ENCODE results near the gene COL9A1.
A peak's percentile ranks its signal among the peaks of the same experiment; 100 is the strongest.

Gene COL9A1

DNA sequence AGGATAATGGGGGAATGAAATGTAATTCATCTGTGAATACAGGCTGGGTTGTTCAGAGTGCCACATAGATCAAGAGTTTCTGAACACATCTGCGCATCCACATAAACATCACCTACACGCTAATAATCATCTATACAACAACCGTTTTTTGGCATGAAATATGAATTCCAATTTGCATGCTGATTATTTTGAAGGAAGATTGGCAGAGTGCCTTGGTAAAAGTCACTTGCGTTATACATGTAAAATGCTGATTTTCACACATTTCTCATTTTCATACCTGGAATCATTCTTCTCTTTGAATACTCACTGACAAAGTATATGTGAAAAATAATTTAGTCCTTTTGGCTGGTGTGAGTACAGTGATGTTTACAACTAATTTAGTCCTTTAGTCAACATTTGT, 17.7 kb downstream of the COL9A1 start:
- peak; percentile 10 for DNase-seq

DNA sequence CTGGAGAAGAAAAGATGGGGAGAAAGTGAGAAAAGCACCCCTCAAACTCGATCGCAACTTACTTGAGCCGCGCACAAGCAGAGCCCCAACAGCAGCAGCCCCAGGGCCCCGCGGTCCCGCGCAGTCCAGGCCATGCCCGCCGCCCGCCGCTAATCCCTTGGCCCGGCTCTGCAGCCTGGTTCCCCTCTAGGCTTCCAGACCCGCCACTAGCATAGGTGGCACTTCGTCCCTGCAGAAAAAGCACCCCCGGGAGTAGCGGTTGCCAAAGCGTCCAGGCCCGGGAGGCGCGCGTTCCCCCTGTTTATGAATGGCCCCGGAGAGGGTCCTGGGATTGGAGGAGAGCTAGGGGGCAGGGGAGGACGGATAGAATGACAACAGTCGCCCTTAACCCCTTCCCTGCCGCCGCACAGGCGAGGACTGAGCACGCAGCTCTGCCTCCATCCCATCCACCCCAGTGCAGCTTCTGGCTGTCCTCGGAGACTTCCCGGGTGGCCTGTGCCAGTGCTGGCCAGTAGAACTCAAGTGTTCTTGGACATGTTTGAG, 19.9 kb downstream of the COL9A1 start:
- DNase-seq = no peak

DNA sequence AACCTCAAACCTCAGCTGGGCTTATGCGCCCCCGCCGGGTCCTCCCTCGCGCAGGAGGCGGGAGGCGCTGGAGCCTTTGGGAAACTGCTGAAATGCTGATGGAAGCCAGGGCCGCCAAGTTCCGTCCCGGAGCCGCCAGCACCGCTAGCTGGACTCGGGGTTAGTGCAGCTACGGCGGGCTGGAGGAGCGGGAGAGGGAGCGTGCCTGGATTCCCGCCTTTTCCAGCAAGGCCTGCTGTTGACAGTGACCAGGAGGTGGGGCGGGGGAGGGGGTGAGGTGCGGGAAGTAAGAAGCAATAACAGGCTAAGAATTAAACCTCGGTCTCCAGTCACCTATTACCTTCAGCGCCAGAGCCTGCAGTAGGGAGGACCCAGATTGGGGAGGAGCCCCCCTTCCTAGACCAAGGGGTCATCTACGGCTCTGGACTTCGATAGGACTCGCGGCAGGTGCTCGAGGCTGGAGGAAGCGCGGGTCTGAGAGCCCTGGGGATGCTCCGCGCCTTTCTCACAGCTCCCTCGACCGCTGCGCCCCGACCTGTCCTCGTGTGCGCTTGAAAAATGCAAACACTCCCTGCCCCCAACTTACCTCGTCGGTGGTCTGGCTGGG, 20.5 kb downstream of the COL9A1 start:
- no peak for DNase-seq

DNA sequence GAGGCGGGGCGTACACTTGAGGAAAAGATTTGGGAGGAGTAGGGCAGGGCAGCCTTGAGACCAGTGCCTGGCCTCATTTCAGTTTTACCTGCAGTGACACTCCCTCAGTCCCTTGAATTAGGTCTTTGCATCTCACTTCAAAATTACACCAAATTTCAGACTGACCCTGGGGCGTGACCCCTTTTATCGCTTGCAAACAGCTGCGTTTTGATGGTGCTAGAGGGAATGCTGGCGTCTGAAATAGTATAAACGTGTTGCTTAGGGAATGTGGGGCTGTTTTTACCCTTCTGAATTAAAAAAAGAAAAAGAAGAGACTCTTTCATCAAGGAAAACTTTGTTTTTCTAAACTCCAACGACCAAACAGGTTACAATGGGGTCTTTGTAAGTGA, 21.0 kb downstream of the COL9A1 start:
- no peak for DNase-seq

DNA sequence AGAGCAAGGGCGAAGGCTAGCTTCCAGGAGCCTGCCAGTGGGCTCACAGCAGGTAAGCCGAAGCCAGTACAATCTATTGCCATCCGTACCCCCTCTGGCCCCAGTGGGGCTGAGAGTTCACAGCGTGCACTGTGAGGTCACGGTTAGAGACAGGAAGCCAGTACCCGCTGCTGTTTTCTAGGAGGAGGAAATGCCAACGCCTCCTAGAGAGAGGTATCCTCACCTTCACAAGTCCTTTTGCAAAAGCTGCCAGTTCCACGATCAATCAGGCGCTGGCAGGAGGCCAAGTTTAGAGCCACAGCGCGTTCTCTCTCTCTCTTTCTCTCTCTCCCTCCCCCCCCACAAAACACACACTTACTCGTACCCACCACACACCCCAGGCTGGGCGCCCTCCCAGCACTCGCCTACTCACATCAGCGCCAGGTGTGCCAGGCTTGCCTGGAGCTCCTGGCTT, 22.5 kb downstream of the COL9A1 start:
- DNase-seq = peak; percentile 93

DNA sequence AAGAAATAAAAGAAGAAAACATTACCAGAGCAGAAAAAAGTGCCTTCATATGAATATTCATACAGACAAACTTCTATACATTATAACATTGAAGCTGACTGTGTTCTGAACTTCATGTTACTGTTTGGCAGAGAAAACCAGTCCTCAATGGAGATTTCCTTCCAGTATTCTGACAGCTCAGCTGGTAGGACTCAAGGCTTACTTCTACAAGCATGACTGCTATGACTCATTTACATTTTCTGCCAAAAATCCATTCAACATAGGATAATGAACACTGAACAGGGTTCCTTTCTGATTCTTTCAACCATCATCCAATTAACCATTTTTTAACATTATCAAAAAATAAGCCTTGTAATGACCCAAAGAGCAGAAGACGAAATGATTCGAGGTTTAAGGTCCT, 25.4 kb downstream of the COL9A1 start:
- DNase-seq = no peak

DNA sequence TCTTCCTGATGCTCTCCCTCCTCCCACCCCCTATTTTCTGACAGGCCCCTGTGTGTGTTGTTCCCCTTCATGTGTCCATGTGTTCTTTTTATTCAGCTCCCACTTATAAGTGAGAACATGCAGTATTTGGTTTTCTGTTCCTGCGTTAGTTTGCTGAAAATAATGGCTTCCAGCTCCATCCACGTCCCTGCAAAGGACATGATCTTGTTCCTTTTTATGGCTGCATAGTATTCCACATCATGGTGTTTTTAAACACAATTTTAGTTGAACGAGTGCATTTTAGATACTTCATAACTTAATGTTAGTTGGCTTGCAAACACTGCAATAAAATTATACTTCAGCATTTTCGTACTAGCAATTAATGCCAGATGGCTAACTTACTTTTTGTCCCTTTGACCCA, 28.5 kb downstream of the COL9A1 start:
- no peak for DNase-seq

DNA sequence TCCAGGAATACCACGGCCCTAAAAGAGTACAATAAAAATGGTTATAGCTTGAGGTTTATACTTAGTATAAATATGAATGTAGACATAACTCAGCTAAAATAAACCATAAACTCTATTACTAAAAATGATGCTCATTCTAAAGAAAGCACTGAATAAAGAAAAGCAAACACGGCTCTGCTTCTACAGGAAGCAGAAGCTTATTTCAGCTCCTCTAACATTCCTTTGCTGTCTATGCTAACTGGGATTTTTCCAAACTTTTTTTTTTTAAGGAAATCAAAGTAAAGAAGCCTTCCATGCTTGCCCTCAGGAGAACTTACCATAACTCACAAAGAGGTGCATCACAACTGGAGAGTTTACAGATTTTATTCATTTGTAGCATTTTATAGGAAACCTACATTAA, 30.8 kb downstream of the COL9A1 start:
- no peak for DNase-seq

DNA sequence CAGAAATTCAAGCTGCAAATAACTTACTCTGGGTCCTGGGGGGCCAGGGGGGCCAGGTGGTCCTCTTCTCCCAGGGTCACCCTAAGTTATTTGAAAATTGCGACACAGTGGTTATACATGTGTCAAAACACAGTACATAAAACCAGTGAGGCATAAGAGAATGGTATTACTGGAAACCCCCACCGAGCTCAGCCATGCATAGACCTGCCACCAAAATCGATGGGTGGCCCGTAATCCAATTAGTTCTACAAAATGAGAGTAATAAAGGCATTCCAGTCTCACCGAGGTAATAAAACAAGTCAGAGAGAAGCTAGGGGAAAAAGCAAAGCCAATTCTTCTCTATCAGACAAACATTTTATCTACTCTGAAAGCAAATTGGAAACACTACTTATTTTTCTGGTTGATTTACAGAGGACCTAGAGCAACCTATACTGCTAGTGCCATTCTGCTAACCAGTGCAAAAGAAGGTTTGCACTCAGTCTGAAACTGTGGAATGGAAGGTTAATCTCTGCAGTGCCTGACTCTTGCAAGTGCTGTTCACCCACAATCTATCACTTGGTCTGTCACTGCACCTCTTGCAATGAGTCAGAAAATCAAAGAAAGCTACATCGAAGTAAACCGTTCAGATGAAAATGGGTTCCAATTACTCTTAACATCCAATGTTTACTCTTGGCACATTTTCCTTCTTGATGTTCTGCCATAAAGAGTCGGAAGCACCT, 32.4 kb downstream of the COL9A1 start:
- DNase-seq = peak; percentile 14

DNA sequence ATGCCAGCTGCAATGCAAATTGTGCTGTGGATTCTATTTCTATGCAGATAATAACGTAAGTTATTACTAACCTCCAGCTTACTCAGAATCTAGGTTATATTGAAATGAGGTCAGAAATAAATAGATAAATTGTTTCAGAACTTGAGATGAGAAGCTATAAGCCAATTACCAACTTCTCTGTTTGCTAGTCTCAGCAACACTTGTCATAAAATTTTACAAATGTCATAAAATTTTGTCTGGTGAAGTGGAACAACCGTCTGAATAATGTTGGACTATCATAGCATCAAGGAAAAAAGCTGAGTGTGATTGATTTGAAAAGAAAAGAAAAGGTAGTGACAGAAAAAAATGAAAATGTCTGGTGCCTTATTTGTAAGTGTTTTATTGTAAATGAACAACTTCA, 36.7 kb downstream of the COL9A1 start:
- no peak for DNase-seq

DNA sequence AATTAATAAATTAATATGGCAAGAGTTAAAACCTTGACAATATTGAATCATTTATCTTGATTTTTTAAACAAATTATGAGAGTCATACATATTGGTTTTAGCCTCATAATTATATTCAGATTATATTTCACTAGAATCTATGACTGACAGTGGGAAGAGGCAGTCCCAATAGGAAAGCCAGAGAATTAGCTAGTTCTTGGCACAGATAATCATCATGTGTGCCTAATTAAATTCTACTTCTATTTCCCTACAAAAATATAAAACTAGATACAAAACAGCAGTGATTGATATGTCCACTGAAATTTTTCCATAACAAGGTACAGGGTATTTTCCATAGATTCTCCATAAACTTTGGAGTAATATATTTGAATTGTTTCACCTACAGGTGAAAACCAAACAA, 38.6 kb downstream of the COL9A1 start:
- DNase-seq = no peak

DNA sequence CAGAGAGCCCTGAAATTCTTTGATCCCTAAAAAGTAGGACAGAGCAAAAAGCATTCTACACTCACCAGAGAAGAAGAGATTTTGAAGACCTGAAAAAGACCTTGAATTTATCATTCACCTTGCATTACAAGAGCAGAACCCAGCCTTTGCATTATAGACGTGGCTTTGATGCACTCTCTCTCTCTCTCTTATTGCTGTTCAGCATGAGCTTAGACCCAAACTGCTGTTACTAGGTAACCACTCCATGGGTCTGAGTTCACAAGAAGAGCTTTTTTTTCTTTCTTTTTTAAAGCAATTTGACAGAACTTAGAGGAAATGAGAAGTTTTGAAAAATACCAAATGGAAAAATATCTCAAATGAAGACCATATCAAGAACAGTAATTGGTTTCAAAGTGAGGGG, 44.4 kb downstream of the COL9A1 start:
- no peak for DNase-seq

DNA sequence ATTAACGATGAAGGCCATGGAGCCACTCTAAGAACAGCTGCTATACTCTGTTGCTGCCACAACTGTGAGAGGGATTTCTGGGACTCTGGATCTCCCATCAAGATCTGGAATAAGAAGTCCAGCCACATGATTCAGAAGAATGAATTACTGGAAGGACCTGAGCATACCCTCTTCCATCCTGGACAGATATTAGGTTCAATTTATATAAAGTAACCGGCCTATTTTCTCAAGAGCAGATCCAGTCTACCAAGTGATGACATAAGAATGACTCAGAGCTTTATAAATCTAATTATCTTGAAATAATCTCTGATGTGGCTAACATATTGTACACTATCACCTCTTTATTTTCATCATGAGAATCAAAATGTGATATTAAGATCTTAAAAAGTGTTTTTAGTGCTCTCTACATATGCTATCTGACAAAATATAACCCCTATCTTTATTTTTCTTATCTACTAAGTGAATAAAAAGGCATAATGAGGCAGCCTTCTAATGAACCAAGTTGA, 45.1 kb downstream of the COL9A1 start:
- DNase-seq = no peak

DNA sequence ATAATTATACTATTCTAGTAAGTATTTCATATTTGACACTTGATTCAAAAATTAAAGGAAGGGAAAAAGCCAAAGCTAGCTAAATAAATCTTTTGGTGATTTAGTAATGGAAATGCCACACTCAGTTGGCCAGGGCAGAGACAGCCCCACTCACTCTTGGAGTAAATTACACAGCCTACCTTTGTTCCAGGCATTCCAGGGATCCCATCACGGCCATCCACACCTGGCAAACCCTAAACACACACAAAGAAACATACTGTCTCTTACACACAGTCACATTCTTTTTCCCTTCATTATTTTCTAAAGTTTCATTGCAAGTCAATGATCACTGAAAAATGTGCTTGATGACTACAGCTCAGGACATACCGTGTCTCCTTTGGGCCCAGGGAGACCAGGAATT, 48.1 kb downstream of the COL9A1 start:
- no peak for DNase-seq

DNA sequence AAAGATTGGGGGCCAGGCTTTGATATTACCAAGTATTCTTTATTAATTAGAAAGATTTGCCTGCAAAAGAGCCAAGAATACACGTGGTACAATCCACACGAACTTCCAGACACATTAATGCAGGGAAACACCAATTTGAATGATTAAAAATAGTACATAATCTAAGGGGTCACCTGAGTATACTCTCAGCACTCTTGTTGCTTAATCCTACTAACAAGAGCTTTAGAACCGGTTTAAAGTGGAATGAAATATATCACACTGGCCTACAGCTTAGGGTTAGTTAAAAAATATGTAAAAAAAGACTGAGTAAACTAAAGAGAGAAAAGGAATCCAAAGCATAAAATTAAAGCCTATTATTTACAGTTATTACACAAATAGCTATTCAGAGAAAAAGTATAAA, 49.0 kb downstream of the COL9A1 start:
- no peak for DNase-seq

DNA sequence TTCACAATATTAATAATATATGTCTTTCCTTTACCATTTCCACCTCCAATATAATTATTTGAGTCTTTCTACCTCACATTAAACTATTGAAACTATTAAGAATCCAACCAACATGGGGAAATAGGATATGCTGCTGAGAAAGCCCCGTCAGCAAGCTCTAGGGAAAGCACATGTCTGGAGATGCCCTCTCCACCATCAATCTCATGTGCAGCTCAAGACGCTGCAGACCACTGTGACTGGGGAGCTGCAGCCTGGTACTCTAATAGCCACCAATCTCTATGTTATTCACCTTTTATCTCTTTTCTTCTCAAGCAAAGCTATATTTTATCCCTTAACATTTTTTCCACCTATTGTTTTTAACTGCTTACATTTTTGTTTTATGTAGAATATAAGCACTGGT, 50.3 kb downstream of the COL9A1 start:
- no peak for DNase-seq

DNA sequence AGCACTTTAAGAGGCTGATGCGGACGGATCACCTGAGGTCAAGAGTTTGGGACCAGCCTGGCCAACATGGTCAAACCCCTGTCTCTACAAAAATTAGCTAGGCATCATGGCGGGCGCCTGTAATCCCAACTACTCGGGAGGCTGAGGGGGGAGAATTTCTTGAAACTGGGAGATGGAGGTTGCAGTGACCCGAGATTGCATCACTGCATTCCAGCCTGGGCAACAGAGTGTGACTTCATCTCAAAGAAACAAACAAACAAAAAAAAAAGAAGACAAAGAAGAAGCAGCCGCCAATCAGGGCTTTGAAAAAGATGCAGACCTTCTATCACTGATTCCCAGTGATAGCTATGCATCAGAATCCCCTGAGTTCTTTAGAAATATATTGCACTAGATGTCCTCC, 56.8 kb downstream of the COL9A1 start:
- DNase-seq = no peak

DNA sequence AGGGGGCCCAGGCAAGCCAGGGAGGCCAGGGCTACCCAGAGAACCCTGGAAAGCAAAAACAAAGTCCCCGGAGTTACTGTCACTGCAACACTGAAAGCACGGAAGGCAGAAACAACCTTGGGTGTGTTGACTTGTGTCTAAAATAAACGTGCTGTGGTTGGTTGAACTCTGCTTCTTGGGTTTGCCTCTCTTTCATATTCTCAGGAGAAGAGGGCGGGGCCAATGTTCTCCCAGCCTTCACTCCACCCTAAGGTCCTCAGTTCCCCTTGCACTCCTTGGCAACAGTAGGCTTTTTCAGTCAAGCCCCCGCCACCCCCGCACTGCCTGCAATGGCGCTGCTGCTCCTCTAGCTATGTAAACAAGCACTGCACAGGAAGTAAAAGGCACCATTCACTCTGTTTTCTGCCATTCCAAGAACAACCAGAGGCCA, 60.9 kb downstream of the COL9A1 start:
- DNase-seq = no peak

DNA sequence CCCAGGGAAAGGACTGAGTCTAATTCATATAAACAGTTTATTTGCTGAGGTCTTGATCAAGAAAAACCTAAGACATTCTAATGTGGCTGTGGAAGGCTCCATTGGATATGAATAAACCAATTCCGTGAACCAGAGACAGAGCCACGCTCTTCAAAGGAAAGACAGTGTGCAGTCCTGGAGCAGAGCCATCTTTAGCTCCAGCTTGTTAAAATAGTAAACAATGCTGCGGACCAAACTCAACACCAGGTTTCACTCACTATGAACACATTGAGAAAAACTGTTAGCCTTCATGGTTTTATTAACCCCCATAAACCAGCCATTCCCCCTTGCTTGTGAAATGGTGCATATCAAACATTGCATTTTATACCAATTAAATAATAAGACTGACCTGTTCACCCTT, 61.9 kb downstream of the COL9A1 start:
- no peak for DNase-seq

DNA sequence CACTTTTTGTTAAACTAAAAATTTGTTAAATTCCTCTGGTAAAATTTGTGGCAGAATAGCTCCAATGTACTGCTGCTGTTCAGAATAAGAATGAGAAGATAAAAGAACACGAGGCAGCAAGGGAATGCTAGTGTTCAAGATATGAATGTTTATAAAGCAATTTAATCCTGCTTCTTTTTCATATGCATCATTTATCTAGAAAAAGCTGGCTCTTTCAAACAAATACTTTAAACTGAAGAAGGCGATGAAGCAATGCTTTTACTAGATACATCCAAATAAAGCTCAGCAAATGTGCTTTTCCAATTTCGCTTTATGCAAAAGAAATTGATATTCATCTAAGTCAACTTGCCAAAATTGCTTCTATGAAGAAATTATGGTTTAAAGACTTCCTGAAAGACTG, 66.5 kb downstream of the COL9A1 start:
- no peak for DNase-seq

DNA sequence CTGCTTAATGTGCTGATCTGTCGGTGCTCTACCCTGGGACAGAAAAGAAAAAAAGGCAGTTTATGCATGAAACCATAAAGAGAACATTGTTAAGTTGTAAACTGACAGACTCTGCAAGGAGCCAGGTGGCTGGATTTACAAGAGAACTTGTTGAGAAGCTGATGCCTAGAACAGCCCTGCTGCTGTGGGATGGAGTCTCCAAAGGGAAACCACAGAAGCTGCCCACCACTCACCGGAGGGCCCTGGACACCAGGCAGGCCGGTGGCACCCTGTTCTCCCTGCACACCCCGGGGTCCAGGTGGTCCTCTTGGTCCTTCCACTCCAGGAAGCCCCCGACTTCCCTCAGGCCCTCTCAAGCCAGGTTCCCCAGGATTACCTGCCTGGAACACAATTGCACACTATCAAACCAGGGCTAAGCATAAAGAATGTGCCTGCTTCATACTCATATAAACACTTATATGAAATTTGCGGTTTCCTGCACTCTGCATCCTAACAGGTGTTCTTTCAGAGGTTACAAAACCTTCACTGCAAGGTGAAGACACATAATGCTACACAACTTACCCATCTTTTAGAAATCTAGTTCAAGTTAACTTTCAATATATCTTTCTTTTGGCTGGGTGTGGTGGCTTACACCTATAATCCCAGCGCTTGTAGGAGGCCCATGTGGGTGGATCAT, 68.2 kb downstream of the COL9A1 start:
- DNase-seq = no peak

DNA sequence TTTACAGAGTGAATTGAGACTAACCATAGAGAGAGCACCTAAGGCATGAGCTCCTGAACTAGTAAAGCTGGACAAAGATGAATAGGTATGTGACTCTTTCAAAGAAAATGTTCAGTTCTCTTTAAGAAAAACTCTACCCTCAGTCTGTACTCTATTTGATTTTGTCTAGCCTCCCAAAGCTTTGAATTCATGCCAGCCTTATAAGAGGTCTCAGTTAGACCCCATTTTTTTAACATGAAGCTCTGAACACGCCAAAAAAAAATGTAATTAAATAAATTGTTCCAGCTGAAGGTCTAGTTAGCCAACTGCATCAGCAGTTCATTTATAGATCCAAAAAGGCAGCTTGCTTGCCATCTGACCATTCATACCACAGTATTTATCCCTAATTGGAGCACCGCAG, 71.6 kb downstream of the COL9A1 start:
- no peak for DNase-seq

DNA sequence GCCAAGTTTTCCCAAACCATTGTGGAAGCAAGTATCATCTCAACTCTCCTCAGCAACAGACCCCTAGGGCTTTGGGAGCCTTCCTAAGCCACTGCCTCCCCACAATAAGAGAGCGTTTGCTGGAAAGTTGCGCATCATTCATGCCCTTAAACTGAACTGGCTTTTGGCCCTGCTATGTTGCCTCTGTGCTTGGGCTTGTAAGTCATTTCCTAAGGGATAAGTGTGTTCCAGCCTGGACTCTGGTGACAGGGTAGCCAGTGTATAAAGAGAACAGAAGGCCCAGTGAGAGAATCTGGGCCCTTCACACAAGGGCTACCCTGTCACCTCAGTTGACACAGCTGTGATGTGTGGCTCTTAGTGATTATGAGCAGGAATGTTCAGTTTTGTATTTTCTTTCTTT, 77.8 kb downstream of the COL9A1 start:
- DNase-seq = no peak

DNA sequence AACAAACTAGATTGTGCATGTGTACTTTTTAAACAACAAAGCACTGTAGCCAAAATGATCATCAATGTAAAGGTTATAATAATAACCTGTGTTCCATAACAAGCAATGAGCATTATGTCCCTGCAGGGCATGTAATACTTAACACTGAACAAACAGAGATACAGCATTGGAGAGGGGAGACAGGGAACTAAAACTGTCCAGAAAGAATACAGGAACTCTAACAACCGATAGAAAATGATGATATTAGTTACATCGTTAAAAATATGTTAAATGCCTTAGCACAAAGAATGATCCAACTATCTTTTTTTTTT, 80.5 kb downstream of the COL9A1 start:
- DNase-seq = no peak
